Measurements from ENCODE around the gene RCAN2.

GRCh38 chr6:46340246-46340645, 151.0 kb downstream of the RCAN2 start:
- TF ChIP-seq CTCF (IDR thresholded peaks at IDR 0.05; ENCODE audit: low read length) (no peak), EZH2phosphoT487 (IDR thresholded peaks at IDR 0.05; ENCODE audit: low read length) (no peak), EZH2 (optimal IDR thresholded peaks at IDR 0.05; ENCODE audit: low read depth, low read length) (no peak)
